Uterus (tissue), 4 donors: ENCODE measurements around the gene SORCS3. TPM values are rescaled to one million over a fixed set of nuclear protein-coding genes. Genes with fewer than 3 reads are reported as not detected.

Experiments used
- DNase-seq, 2 donors: peaks; one replicate each; pipeline ENCODE4 v3.0.0-alpha.2; 2019 to 2020
- H3K27ac ChIP-seq, 2 donors: fragments of 200-600 bp; sonication (generic); 1 replicate in 1 of 2; 2 replicates in 1 of 2; pipeline ENCODE4 v1.5.1; 2016 to 2018
- H3K27me3 ChIP-seq, 2 donors: fragments of 200-600 bp; sonication (generic); one replicate each; pipeline ENCODE4 v1.5.1; 2018 to 2019; ENCODE audit warnings: control low read depth in 1 of 2
- H3K36me3 ChIP-seq, 2 donors: fragments of 200-600 bp; sonication (generic); one replicate each; pipeline ENCODE4 v1.5.1; 2019; ENCODE audit warnings: control low read depth in 1 of 2
- H3K4me1 ChIP-seq, 2 donors: fragments of 200-600 bp; sonication (generic); one replicate each; pipeline ENCODE4 v1.5.1; 2018 to 2019; ENCODE audit warnings: control low read depth in 1 of 2
- H3K4me3 ChIP-seq, 2 donors: fragments of 200-600 bp; sonication (generic); 1 replicate in 1 of 2; 2 replicates in 1 of 2; pipeline ENCODE4 v1.5.1; 2018 to 2019; ENCODE audit warnings: mild to moderate bottlenecking in 1 of 2
- H3K9me3 ChIP-seq, 2 donors: fragments of 200-600 bp; sonication (generic); one replicate each; pipeline ENCODE4 v1.5.1; 2019; ENCODE audit warnings: control low read depth in 1 of 2
- POLR2A ChIP-seq, 2 donors: fragments of 450-650 bp; IDR thresholded peaks; one replicate each; pipeline ENCODE4 v1.6.1; 2016; ENCODE audit warnings: antibody characterized with exemption in 2 of 2, mild to moderate bottlenecking in 1 of 2, moderate library complexity in 1 of 2
- intact Hi-C: fragments of 100-400 bp; cut with DNase I; formaldehyde crosslinking; loops from one replicate; pipeline ENCODE4 v1.15.1; 2023; ENCODE audit warnings: low total_unique reads
- total RNA-seq, 4 donors: library from RNA; depleted of rRNA in 3 of 4; stranded (reverse); fragments of >200 nt in 3 of 4; gene quantifications; one replicate each; pipeline versions ENCODE4 v1.1.0 to v1.2.4, GENCODE V29; 2014 to 2023
- TF ChIP-seq, protein P1 (sequence below), 4 experiments: fragments of 200-600 bp in 2 of 4; fragments of 450-650 bp in 2 of 4; sonication (generic) in 2 of 4; IDR thresholded peaks; one replicate each; pipeline ENCODE4 v1.5.1; 2016 to 2019; ENCODE audit warnings: antibody characterized with exemption in 4 of 4, mild to moderate bottlenecking in 2 of 4, moderate library complexity in 1 of 4
- donor health status: DM: yes; HTN: yes; CAD: no.

SORCS3 gene
- total RNA-seq, 4 donors from 2014 or later = 0.77 to 2.4 TPM; not detected in 2

DNA sequence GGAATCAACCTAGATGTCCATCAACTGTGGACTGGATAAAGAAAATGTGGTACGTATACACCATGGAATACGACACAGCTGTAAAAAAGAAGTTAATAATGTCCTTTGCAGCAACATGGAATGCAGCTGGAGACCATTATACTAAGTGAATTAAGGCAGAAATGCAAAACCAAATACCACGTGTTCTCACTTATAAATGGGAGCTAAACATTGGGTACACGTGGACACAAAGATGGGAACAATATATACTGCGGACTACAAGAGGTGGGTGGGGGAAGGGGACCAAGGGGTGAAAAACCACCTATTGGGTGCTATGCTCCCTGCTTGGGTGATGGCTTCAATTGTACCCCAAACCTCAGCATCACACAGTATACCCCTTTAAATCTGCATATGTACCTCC, 385.5 kb downstream of the SORCS3 start:
- no peaks in the 10 kb centered on the region for H3K27me3 ChIP-seq

DNA sequence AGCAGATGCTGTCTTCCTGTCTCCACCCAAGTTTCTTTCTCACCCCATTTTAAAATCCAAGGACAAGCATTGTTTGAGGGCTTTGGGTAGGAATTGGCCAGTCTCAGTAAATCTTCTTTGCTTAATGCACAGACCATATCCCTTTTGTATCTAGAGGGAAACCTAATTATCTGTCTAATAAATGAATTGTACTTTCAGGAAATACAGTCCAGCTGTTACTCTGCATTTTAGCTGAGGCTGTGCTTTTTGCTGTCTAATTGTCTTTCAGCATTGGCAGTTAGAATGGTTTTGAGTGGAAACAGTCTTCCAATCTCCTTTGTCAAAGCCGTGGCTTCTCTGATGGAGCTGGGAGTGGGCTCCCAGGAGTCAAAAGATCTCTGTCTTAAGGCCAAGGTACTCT, 388.2 kb downstream of the SORCS3 start:
- H3K27me3 ChIP-seq = no peaks in the 10 kb centered on the region
- no peak for DNase-seq
- TF ChIP-seq POLR2A (IDR thresholded peaks at IDR 0.05) = no peak
- TF ChIP-seq, protein P1, sequence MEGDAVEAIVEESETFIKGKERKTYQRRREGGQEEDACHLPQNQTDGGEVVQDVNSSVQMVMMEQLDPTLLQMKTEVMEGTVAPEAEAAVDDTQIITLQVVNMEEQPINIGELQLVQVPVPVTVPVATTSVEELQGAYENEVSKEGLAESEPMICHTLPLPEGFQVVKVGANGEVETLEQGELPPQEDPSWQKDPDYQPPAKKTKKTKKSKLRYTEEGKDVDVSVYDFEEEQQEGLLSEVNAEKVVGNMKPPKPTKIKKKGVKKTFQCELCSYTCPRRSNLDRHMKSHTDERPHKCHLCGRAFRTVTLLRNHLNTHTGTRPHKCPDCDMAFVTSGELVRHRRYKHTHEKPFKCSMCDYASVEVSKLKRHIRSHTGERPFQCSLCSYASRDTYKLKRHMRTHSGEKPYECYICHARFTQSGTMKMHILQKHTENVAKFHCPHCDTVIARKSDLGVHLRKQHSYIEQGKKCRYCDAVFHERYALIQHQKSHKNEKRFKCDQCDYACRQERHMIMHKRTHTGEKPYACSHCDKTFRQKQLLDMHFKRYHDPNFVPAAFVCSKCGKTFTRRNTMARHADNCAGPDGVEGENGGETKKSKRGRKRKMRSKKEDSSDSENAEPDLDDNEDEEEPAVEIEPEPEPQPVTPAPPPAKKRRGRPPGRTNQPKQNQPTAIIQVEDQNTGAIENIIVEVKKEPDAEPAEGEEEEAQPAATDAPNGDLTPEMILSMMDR (IDR thresholded peaks at IDR 0.05) = no peak
- no peak overlapping the region for H3K4me3 ChIP-seq
- H3K27ac ChIP-seq = no peak overlapping the region
- H3K36me3 ChIP-seq = no peaks in the 10 kb centered on the region
- intact Hi-C loops = no loop called here
- no peaks in the 10 kb centered on the region for H3K9me3 ChIP-seq
- no peaks in the 10 kb centered on the region for H3K4me1 ChIP-seq

More for the DNA sequence above, 385.5 kb downstream of the SORCS3 start:
- TF ChIP-seq, protein P1 (IDR thresholded peaks at IDR 0.05) = no peak
- TF ChIP-seq POLR2A (IDR thresholded peaks at IDR 0.05) = no peak
- Histone ChIP-seq H3K27ac (no peak overlapping the region), H3K4me3 (no peak overlapping the region), H3K36me3 (no peaks in the 10 kb centered on the region), H3K4me1 (no peaks in the 10 kb centered on the region), H3K9me3 (no peaks in the 10 kb centered on the region)
- DNase-seq = no peak
- intact Hi-C loops = no loop called here

DNA sequence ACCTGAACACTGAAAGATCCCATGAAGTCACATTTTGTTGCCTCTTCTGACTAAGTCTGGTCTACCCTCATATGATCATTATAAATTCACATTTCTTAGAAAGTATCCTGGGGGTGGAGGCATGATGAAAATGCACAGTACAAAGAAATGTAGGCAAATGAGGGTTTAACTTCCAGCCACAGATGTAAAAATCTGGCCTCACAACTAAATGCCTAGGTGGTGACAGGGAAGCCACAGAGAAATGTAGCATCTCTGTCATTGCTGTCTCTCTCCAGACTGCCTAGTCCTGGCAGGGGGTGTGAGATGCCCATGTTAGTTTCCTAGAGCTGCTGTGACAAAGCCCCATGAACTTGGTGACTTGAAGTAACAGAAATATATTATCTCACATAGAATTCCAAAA, 395.9 kb downstream of the SORCS3 start:
- Histone ChIP-seq H3K9me3 (no peaks in the 10 kb centered on the region), H3K27me3 (no peaks in the 10 kb centered on the region), H3K27ac (no peak overlapping the region), H3K36me3 (no peaks in the 10 kb centered on the region), H3K4me1 (no peaks in the 10 kb centered on the region), H3K4me3 (no peak overlapping the region)
- intact Hi-C loops = no loop called here
- DNase-seq = no peak
- TF ChIP-seq, protein P1 (IDR thresholded peaks at IDR 0.05) = no peak
- no peak for TF ChIP-seq POLR2A (IDR thresholded peaks at IDR 0.05)

DNA sequence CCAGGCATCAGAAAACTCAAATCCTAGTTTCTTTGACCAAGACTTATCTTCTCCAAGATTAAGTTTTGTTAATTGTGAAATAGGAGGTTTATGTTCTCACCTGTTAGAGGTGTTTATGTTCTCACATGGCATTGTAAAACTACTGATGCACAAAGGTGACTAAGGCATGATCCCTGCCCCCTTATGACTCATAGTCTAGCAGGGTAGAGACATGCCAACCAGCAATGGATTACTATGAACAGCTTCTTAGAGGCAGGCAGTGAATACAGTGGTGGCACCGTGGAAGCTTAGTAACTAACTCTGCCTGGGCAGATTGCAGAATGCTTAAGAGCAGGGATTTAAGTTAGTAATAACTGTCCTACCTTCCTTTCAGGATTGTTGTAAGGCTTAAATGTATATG, 400.9 kb downstream of the SORCS3 start:
- intact Hi-C loops = no loop called here
- no peak overlapping the region for H3K27ac ChIP-seq
- peaks cover 0 to 5% of the 10 kb centered on the region in 2 donors for H3K27me3 ChIP-seq

DNA sequence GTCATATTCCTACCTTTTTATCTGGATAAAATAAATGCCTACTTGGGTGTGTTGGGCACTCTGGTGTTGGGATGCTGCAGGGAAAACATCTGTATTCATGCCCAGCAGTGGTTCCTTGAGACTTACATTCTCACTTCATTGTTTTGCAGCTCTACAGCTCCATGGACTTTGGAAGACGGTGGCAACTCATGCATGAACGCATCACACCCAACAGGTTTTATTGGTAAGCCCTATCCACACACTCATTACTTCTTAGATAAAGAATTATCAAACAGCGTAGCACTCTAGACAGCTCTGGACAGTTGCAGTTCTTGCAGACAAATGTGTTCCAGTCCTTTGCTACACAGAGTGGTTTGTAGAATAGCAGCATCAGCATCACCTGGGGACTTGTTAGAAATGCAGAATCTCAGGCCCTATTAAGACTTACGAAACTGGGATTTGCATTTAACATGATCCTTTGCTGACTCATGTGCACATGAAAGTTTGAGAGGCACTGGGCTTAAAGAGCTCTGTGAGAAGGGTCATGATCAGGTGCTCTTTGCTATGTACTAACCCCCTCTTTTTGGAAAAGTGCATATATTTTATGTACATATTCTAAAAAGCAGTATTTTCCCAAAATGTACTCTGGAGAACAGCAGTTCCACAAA, 401.9 kb downstream of the SORCS3 start:
- H3K4me3 ChIP-seq = no peak overlapping the region
- no peak overlapping the region for H3K27ac ChIP-seq
- DNase-seq = no peak
- intact Hi-C loops = no loop called here
- H3K36me3 ChIP-seq = no peaks in the 10 kb centered on the region
- no peak for TF ChIP-seq POLR2A (IDR thresholded peaks at IDR 0.05)
- H3K9me3 ChIP-seq = no peaks in the 10 kb centered on the region
- no peaks in the 10 kb centered on the region for H3K4me1 ChIP-seq
- peaks cover 0 to 5% of the 10 kb centered on the region in 2 donors for H3K27me3 ChIP-seq

More for the DNA sequence above, 400.9 kb downstream of the SORCS3 start:
- H3K36me3 ChIP-seq = no peaks in the 10 kb centered on the region
- no peaks in the 10 kb centered on the region for H3K9me3 ChIP-seq
- no peak for DNase-seq
- TF ChIP-seq POLR2A (IDR thresholded peaks at IDR 0.05) = no peak
- TF ChIP-seq, protein P1 (IDR thresholded peaks at IDR 0.05) = no peak
- no peaks in the 10 kb centered on the region for H3K4me1 ChIP-seq
- H3K4me3 ChIP-seq = no peak overlapping the region
